GM21737 (cell line): Measurements from ENCODE around the gene TCL1B.
"Not testable (repeated sequence)": the region's sequence is repeated elsewhere in the genome, so short reads cannot be mapped to it uniquely, and the experiment has no call there.

Source experiments
- ATAC-seq: cut with Tn5 transposase; IDR thresholded peaks from one replicate; pipeline ENCODE4 v1.9.1; 2021; ENCODE audit warnings: mild to moderate bottlenecking, moderate library complexity; ENCODE audit not compliant: unreplicated experiment

Gene TCL1B, protein sequence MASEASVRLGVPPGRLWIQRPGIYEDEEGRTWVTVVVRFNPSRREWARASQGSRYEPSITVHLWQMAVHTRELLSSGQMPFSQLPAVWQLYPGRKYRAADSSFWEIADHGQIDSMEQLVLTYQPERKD

GRCh38 chr14:95685978-95686922, at the start of gene TCL1B:
Gene TCL1B (plus strand): TSS chr14:95686426. CDS start chr14:95686468, 42 bp downstream.
- ATAC-seq, result no peak

DNA sequence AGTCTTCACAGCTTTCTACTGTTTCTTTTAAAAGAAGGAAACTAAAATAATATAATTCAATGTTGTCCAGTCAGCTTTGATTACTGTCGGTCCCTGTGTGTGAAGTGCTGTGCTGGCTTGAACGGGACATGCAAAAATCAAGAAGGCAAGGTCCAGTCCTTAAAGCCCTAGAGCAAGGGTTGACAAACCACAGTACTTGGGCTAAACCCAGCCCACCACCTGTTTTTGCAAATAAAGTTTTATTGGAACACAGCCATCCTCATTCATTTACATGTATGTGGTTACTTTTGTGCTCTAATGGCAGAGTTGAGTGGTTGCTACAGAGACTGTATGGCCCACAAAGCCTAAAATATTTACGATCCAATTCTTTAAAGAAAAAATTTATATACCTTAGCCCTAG, 41.2 kb upstream of the TCL1B start:
- ATAC-seq, result no peak

- ATAC-seq, result no peak
Measured at GRCh38 chr14:95645389-95645996, 40.7 kb upstream of the TCL1B start.

DNA sequence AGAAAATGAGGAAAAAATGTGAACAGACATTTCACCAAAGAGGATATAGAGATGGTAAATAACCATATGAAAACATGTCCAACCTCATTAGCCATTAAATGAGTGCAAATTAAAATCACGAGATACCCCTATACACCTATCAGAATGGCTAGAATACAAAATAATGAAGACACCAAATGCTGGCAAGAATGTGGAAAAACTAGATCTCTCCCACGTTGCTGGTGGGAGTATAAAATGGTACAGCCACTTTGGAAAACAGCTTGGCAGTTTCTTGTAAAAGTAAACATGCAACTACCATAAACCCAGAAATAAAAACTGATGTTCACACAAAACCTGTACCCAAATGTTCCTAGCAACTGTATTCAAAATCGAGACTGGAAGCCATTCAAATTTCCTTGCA, 38.3 kb upstream of the TCL1B start:
- no peak for ATAC-seq

- no peak for ATAC-seq
Measured at GRCh38 chr14:95649230-95649629, 37.0 kb upstream of the TCL1B start.

- no peak for ATAC-seq
Measured at GRCh38 chr14:95651028-95651427, 35.2 kb upstream of the TCL1B start.

DNA sequence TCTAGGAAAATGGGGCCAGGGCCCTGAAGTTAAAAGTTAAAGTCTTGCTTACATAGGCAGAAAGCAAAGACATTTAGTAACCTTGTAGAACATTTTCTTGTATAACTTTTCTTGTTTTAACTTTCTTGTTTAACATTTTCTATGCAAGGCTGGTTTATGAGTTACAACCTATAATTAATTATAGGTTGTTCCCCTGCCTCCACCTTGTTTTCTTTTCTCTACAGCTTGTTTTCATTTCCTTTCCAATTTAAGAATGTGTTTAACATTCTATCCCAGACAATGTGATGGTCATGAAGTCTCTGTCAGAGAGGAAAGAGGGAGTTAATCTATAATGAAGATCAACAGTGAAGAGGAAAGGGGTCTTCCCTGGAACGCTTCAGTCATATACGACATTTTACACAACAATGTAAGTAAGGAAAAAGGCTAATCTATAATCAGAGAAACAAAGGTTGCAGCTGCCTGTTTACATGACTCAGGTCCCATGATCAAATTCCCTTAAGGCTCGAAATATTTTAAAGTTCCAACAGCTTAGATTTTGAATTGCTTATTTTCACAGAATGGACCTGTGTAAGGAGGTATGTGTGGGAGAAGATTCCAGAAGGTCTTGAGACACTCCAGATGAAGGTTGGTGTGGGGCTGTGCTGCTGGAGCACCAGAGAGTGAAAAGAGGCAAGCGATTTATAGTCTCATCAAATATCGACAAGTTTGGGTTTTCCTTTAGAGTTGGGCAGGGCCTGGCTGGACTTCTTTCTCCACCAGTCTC, 34.2 kb upstream of the TCL1B start:
- ATAC-seq, result no peak

DNA sequence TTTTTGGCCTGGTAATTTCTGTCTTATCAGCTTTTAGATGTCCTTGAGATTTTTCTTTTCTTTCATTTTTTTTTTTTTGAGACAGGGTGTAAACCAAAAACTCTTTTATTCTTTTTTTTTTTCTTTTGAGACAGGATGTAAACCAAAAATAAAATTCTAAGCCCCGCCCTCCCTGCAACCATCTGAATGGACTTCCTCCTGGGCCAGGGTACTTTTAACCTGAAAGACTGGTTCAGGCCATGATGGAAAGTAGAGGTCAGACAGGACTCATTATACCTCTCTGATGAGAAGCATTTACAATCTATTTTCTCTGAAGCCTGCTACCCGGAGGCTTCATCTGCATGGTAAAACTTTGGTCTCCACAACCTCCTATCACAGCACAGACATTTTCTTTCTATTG, 33.5 kb upstream of the TCL1B start:
- ATAC-seq, result no peak

DNA sequence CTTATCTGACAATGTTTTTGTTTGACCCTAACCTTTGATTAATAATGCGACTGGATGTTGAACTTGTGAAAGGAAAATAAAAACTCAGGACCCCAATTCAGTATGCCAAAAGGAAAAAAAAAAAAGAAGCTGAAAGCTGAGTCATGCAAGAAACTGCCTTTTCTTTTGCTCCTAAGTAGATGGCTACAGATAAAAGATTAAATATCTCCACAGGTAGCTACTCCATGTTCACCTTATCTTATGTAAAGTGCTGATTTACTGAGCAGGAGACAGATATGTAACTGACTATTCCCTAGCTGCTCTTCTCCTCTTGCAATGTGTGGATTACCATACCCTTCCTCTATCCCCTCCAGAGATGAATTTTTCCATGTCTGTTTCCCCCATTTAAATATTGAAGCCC, 30.8 kb upstream of the TCL1B start:
- ATAC-seq, result no peak

GRCh38 chr14:95656634-95657033, 29.6 kb upstream of the TCL1B start:
- ATAC-seq, result no peak

GRCh38 chr14:95657454-95657853, 28.8 kb upstream of the TCL1B start:
- ATAC-seq, result no peak

GRCh38 chr14:95659293-95659989, 26.8 kb upstream of the TCL1B start:
- ATAC-seq, result no peak

DNA sequence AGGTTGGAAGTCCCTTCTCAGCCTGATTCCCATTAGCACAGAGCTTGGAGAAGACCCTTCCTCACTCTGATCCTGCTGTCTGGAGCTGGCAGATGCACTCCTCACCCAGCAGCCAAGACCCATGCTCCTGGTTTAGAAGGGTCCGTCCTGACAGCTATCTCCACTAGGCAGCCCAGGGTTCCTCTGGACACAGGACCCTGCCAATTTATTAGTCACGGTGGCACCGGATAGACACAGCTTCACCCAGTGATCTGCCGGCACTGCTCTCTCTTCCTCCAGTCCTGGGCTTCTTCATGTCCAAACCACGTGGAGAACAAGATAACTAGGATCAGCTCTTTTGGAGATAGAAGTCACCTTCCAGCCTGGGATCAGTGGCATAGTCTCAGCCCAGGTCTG, 26.2 kb upstream of the TCL1B start:
- ATAC-seq, result no peak

DNA sequence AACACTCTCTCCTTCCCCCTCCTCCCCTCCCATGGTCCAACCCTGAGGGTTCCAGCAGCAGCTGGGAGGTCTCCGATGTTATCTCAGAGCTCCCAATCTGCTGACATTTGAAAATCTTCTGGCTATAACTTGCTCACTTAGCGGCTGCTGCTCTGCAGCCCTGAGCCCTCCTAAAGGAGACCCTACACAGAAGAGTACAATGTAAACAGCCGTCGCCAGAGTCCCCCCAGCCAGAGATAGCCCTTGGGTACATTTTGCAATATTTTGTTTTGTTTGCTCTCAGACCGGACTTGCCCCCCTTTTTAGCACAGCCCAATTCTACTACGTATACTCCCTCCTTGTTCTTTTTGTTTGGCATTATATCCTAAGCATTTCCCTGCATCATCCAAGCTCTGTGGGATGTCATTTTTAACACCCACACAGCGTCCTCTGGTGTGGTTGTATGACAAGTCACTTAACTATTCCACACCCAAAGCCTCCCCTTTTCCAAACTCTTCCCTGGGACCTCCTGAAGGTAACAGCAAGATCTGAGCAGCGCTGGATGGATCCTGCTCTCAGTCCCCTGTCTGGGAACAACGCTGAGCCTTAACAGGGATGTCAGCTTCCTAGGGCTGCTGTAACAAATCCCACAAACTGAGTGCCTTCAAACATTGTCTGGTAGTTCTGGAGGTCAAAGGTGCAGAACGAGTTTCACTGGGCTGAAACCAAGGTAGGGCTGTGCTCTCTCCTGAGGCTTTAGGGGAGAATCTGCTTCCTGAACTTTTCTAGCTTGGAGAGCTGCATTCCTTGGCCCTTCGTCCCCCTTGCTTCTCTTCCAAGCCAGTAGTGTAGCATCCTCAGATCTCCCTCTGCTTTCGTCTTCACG, 25.3 kb upstream of the TCL1B start:
- no peak for ATAC-seq

- ATAC-seq, result peak; percentile 31
Measured at GRCh38 chr14:95662376-95663186, 23.6 kb upstream of the TCL1B start.

- ATAC-seq, result no peak
Measured at GRCh38 chr14:95663226-95663797, 22.9 kb upstream of the TCL1B start.

- no peak for ATAC-seq
Measured at GRCh38 chr14:95664066-95664465, 22.2 kb upstream of the TCL1B start.

GRCh38 chr14:95664546-95664945, 21.7 kb upstream of the TCL1B start:
- ATAC-seq, result peak; percentile 32

DNA sequence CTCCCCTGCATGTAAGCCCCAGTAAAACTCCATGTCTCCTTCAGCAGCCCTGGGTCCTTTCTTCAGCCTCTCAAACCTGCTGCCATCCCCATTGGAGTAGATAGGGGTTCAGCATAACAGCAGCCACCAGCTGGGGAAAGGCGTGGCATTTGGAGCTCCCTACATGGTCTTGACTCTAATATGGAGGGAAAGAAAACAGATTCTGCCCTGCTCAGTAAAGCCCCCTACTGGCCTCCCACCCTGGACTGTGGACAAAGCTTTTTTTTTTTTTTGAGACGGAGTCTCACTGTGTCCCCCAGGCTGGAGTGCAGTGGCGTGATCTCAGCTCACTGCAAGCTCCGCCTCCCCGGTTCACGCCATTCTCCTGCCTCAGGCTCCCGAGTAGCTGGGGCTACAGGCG, 20.7 kb upstream of the TCL1B start:
- not testable (repeated sequence) for ATAC-seq
